Erythroblast (primary cell): Measurements from ENCODE around the gene CEACAM18.

Source experiments
- GATA1 ChIP-seq: IDR thresholded peaks from 2 replicates; pipeline ENCODE4 v1.6.1; 2011; ENCODE audit warnings: low read depth, mild to moderate bottlenecking, control low read depth, low read length, moderate library complexity
- POLR2A ChIP-seq: IDR thresholded peaks from 2 replicates; pipeline ENCODE4 v1.6.1; 2011; ENCODE audit warnings: mild to moderate bottlenecking, low read length

- TF ChIP-seq POLR2A, result no peak
- no peak for TF ChIP-seq GATA1
Observed at GRCh38 chr19:51457351-51458013, 20.9 kb upstream of the CEACAM18 start.
